IMR-90 (cell line): ENCODE data around the gene AMBP. TPM values are rescaled to one million over a fixed set of nuclear protein-coding genes. Genes with fewer than 3 reads are reported as not detected.

Experiments
- ATAC-seq: fragments of 200-7000 bp; cut with Tn5 transposase; 2 replicates; pipeline ENCODE4 v1.9.1; 2020; ENCODE audit warnings: low read depth, mild to moderate bottlenecking, moderate library complexity
- BruUV-seq: library from RNA; stranded (reverse); fragments of 400-500 nt; replicated peaks from 2 replicates; lab custom pipeline; 2021; lab: Mats Ljungman, UMichigan
- CTCF ChIA-PET: fragments of 300-600 bp; formaldehyde crosslinking; extraction: SDS; loops from one replicate; lab custom pipeline; 2021; ENCODE audit warnings: antibody characterized with exemption; lab: Yijun Ruan, JAX
- POLR2A ChIA-PET: fragments of 300-600 bp; sonication (Branson Sonifier 250); formaldehyde crosslinking; loops from one replicate; lab custom pipeline; 2022; ENCODE audit warnings: antibody characterized with exemption; ENCODE audit not compliant: unreplicated experiment; lab: Charles Lee
- DNase-seq: peaks from one replicate; pipeline ENCODE4 v3.0.0; 2013
- H2AFZ ChIP-seq: replicated peaks from 2 replicates; pipeline ENCODE3; 2013; ENCODE audit warnings: low read length, mild to moderate bottlenecking; ENCODE audit not compliant: poor library complexity
- H2AK5ac ChIP-seq: 2 replicates; pipeline ENCODE4 v1.6.1; 2013; ENCODE audit warnings: low read depth, low read length, inconsistent platforms
- H2AK9ac ChIP-seq: replicated peaks from 2 replicates; pipeline ENCODE3; 2013; ENCODE audit warnings: mild to moderate bottlenecking, low read depth, low read length, moderate library complexity; ENCODE audit not compliant: poor library complexity
- H2BK120ac ChIP-seq: 2 replicates; pipeline ENCODE4 v1.6.1; 2013; ENCODE audit warnings: low read depth, low read length, inconsistent platforms
- H2BK15ac ChIP-seq: 3 replicates; pipeline ENCODE4 v1.6.1; 2013; ENCODE audit warnings: low read depth, low read length, inconsistent platforms
- H2BK20ac ChIP-seq: 2 replicates; pipeline ENCODE4 v1.6.1; 2013; ENCODE audit warnings: low read depth, mild to moderate bottlenecking, inconsistent platforms, low read length, moderate library complexity
- H2BK5ac ChIP-seq: 2 replicates; pipeline ENCODE4 v1.6.1; 2013; ENCODE audit warnings: mild to moderate bottlenecking, low read depth, low read length, inconsistent platforms; ENCODE audit not compliant: poor library complexity, severe bottlenecking
- H3K14ac ChIP-seq: replicated peaks from 2 replicates; pipeline ENCODE4 v1.6.1; 2013; ENCODE audit warnings: low read depth, low read length, inconsistent platforms
- H3K18ac ChIP-seq: 2 replicates; pipeline ENCODE4 v1.6.1; 2013; ENCODE audit warnings: low read depth, low read length, control low read depth
- H3K23ac ChIP-seq: 2 replicates; pipeline ENCODE4 v1.6.1; 2013; ENCODE audit warnings: low read depth, low read length, inconsistent platforms
- H3K27ac ChIP-seq: 2 replicates; pipeline ENCODE4 v1.5.1; 2013; ENCODE audit warnings: mild to moderate bottlenecking, control low read depth, low read length; ENCODE audit not compliant: insufficient read depth
- H3K27me3 ChIP-seq: 2 replicates; pipeline ENCODE4 v1.6.1; 2013; ENCODE audit warnings: low read length; ENCODE audit not compliant: control insufficient read depth, insufficient read depth
- H3K36me3 ChIP-seq: 2 replicates; pipeline ENCODE4 v1.6.1; 2013; ENCODE audit warnings: low read length, mixed read lengths; ENCODE audit not compliant: control insufficient read depth, insufficient read depth
- H3K4ac ChIP-seq: 2 replicates; pipeline ENCODE4 v1.6.1; 2013; ENCODE audit warnings: low read depth, low read length, inconsistent platforms
- H3K4me1 ChIP-seq: 2 replicates; pipeline ENCODE4 v1.6.1; 2013; ENCODE audit warnings: low read length, mixed read lengths; ENCODE audit not compliant: control insufficient read depth, insufficient read depth
- H3K4me2 ChIP-seq: 2 replicates; pipeline ENCODE4 v1.6.1; 2013; ENCODE audit warnings: low read depth, mild to moderate bottlenecking, control low read depth, low read length, moderate library complexity
- H3K4me3 ChIP-seq: 2 replicates; pipeline ENCODE4 v1.5.1; 2013; ENCODE audit warnings: low read depth, mild to moderate bottlenecking, control low read depth, low read length, moderate library complexity; ENCODE audit not compliant: insufficient read depth
- H3K56ac ChIP-seq: 2 replicates; pipeline ENCODE4 v1.6.1; 2013; ENCODE audit warnings: low read length, inconsistent platforms; ENCODE audit not compliant: insufficient read depth; ENCODE audit errors: extremely low read depth
- H3K79me1 ChIP-seq, 2 experiments: 2 replicates each; pipeline ENCODE4 v1.6.1; 2013; ENCODE audit warnings: low read length in 2 of 2, inconsistent platforms in 1 of 2, low read depth in 1 of 2
- H3K9ac ChIP-seq: 2 replicates; pipeline ENCODE4 v1.6.1; 2013; ENCODE audit warnings: low read depth, low read length, control low read depth
- H3K9me1 ChIP-seq: 2 replicates; pipeline ENCODE4 v1.6.1; 2013; ENCODE audit warnings: low read length, inconsistent platforms; ENCODE audit not compliant: insufficient read depth
- H3K9me3 ChIP-seq: 2 replicates; pipeline ENCODE4 v1.6.1; 2013; ENCODE audit warnings: low read length; ENCODE audit not compliant: control insufficient read depth, insufficient read depth
- H4K20me1 ChIP-seq: 2 replicates; pipeline ENCODE4 v1.6.1; 2013; ENCODE audit warnings: low read length, inconsistent platforms; ENCODE audit not compliant: insufficient read depth
- H4K5ac ChIP-seq: 2 replicates; pipeline ENCODE4 v1.6.1; 2013; ENCODE audit warnings: mild to moderate bottlenecking, low read depth, low read length, control low read depth
- H4K8ac ChIP-seq, 2 experiments: 2 replicates each; pipeline ENCODE4 v1.6.1; 2013; ENCODE audit warnings: low read depth in 2 of 2, low read length in 2 of 2, control low read depth in 1 of 2, inconsistent platforms in 1 of 2
- H4K91ac ChIP-seq: 2 replicates; pipeline ENCODE4 v1.6.1; 2013; ENCODE audit warnings: low read depth, low read length, inconsistent platforms; ENCODE audit not compliant: insufficient read depth
- BHLHE40 ChIP-seq: fragments of 150-350 bp; IDR thresholded peaks from 2 replicates; pipeline ENCODE4 v1.6.1; 2016; ENCODE audit warnings: mild to moderate bottlenecking, low read depth, low read length
- CEBPB ChIP-seq: IDR thresholded peaks from 2 replicates; pipeline ENCODE4 v1.6.1; 2012; ENCODE audit warnings: low read depth, low read length, improper control_type of control experiment
- CHD1 ChIP-seq: IDR thresholded peaks from 2 replicates; pipeline ENCODE4 v1.6.1; 2012; ENCODE audit warnings: low read depth, low read length, improper control_type of control experiment
- CTCF ChIP-seq: conservative IDR thresholded peaks from 2 replicates; pipeline ENCODE4 v1.5.1; 2012; ENCODE audit warnings: mild to moderate bottlenecking, low read depth, low read length, improper control_type of control experiment
- ELK1 ChIP-seq: fragments of 150-350 bp; IDR thresholded peaks from 2 replicates; pipeline ENCODE4 v1.6.1; 2016; ENCODE audit warnings: low read depth, mild to moderate bottlenecking, low read length, moderate library complexity, borderline replicate concordance
- FOS ChIP-seq: fragments of 150-350 bp; IDR thresholded peaks from 2 replicates; pipeline ENCODE4 v1.6.1; 2016; ENCODE audit warnings: low read depth, low read length
- MAFK ChIP-seq: IDR thresholded peaks from 2 replicates; pipeline ENCODE4 v1.6.1; 2012; ENCODE audit warnings: low read depth, low read length, improper control_type of control experiment
- MAZ ChIP-seq: IDR thresholded peaks from 2 replicates; pipeline ENCODE4 v1.6.1; 2012; ENCODE audit warnings: low read depth, mild to moderate bottlenecking, low read length, improper control_type of control experiment, moderate library complexity, borderline replicate concordance
- MXI1 ChIP-seq: IDR thresholded peaks from 2 replicates; pipeline ENCODE4 v1.6.1; 2012; ENCODE audit warnings: low read depth, mild to moderate bottlenecking, low read length, moderate library complexity, borderline replicate concordance
- NFE2L2 ChIP-seq: fragments of 150-350 bp; IDR thresholded peaks from 2 replicates; pipeline ENCODE4 v1.6.1; 2016; ENCODE audit warnings: low read depth, mild to moderate bottlenecking, low read length
- POLR2A ChIP-seq: IDR thresholded peaks from 2 replicates; pipeline ENCODE4 v1.6.1; 2012; ENCODE audit warnings: mild to moderate bottlenecking, low read depth, low read length
- RAD21 ChIP-seq: IDR thresholded peaks from 2 replicates; pipeline ENCODE4 v1.6.1; 2012; ENCODE audit warnings: low read length, improper control_type of control experiment
- SMC3 ChIP-seq: fragments of 150-350 bp; IDR thresholded peaks from 2 replicates; pipeline ENCODE4 v1.6.1; 2016; ENCODE audit warnings: low read depth, mild to moderate bottlenecking, antibody characterized with exemption, low read length, moderate library complexity
- USF2 ChIP-seq: fragments of 150-350 bp; IDR thresholded peaks from 2 replicates; pipeline ENCODE4 v1.6.1; 2017; ENCODE audit warnings: mild to moderate bottlenecking, antibody characterized with exemption, low read length, low read depth
- WGBS, 2 experiments: methylation state at CpG; one replicate each; pipeline versions ENCODE4 v1.1.5 to v1.1.7; 2013; ENCODE audit warnings: missing lambda C conversion rate in 2 of 2; ENCODE audit not compliant: insufficient read length in 1 of 2; ENCODE audit errors: extremely low coverage in 2 of 2; 5-methylcytosine and 5-hydroxymethylcytosine counted together
- dilution Hi-C: fragments of 300-500 bp; cut with HindIII; formaldehyde crosslinking; loops from one replicate; pipeline ENCODE4 v1.14.3; 2018; ENCODE audit warnings: low sequenced_read_pairs; ENCODE audit not compliant: unreplicated experiment
- in situ Hi-C: fragments of 300-500 bp; cut with MboI; formaldehyde crosslinking; loops from 3 replicates; pipeline ENCODE4 v1.14.3; 2019; ENCODE audit warnings: low sequenced_read_pairs, inconsistent platforms, mixed read lengths
- intact Hi-C: fragments of 100-400 bp; cut with micrococcal nuclease; formaldehyde crosslinking; loops from 2 replicates; pipeline ENCODE4 v1.10.0; 2022
- polyA plus RNA-seq, 3 experiments: library from polyadenylated mRNA; depleted of rRNA; stranded (reverse); fragments of >200 nt; gene quantifications; 2 replicates each; pipeline ENCODE4 v1.2.3, GENCODE V29; 2012; ENCODE audit warnings: low replicate concordance in 1 of 3
- total RNA-seq: library from RNA; depleted of rRNA; stranded (reverse); fragments of >200 nt; gene quantifications from 2 replicates; pipeline ENCODE4 v1.2.3, GENCODE V29; 2012

AMBP gene
- total and polyA plus RNA-seq, 2 of the 4 experiments (the other 2 are of a cell fraction) = not detected

- Histone ChIP-seq H2BK20ac (no peak overlapping the region), H3K18ac (no peak overlapping the region), H2BK120ac (no peak overlapping the region), H3K14ac (no peak overlapping the region), H4K91ac (no peak overlapping the region), H3K9me3 (peaks cover 5% of the 10 kb centered on the region), H3K9me1 (peaks cover 4% of the 10 kb centered on the region; the same call in 1 of the 2 replicates), H2AK9ac (no peak overlapping the region), H2AFZ (no peak overlapping the region), H3K56ac (no peak overlapping the region), H2BK5ac (no peak overlapping the region), H2AK5ac (no peak overlapping the region), H4K20me1 (no peaks in the 10 kb centered on the region), H3K79me1 (peaks cover 0 to 4% of the 10 kb centered on the region in 2 experiments; a peak in 1 of 4 replicates), H3K4ac (no peak overlapping the region), H3K23ac (no peak overlapping the region), H3K4me3 (no peak overlapping the region), H3K4me1 (no peaks in the 10 kb centered on the region), H3K27ac (no peak overlapping the region), H3K4me2 (no peak overlapping the region), H2BK15ac (no peak overlapping the region), H4K5ac (no peak overlapping the region), H3K36me3 (peaks cover 29% of the 10 kb centered on the region), H3K9ac (no peak overlapping the region), H3K27me3 (no peaks in the 10 kb centered on the region), H4K8ac (no peak overlapping the region)
- ChIA-PET POLR2A (no interaction called here), CTCF (no interaction called here)
- dilution Hi-C loops (no loop called here), in situ Hi-C loops (no loop called here), intact Hi-C loops (no loop called here)
- ATAC-seq = no peak
- WGBS, 2 experiments = 100% methylated on average over 1 of the region's 6 CpGs; no CpG with 5 or more reads in 1 of the 2 experiments
- BruUV-seq = no TSS peak
- DNase-seq = no peak
- TF ChIP-seq ELK1 = no peak
- TF ChIP-seq POLR2A = no peak
- TF ChIP-seq MAFK = no peak
- TF ChIP-seq CHD1 = no peak
- TF ChIP-seq CEBPB = no peak
- TF ChIP-seq NFE2L2 = no peak
- TF ChIP-seq SMC3 = no peak
- TF ChIP-seq USF2 = no peak
- no peak for TF ChIP-seq MXI1
- TF ChIP-seq BHLHE40 = no peak
- no peak for TF ChIP-seq CTCF
- no peak for TF ChIP-seq MAZ
- no peak for TF ChIP-seq FOS
- no peak for TF ChIP-seq RAD21
Measured at GRCh38 chr9:114017741-114018715, 60.1 kb downstream of the AMBP start.
